SK-N-MC (cell line): ENCODE data around the gene CYSRT1.

Source experiments
- EZH2 ChIP-seq: fragments of 200-600 bp; sonication (generic); IDR thresholded peaks from one replicate; pipeline ENCODE4 v1.6.1; 2017; ENCODE audit warnings: antibody characterized with exemption
- POLR2AphosphoS5 ChIP-seq: IDR thresholded peaks from 2 replicates; pipeline ENCODE4 v1.6.1; 2012; ENCODE audit warnings: mild to moderate bottlenecking, low read depth, low read length, borderline replicate concordance

DNA sequence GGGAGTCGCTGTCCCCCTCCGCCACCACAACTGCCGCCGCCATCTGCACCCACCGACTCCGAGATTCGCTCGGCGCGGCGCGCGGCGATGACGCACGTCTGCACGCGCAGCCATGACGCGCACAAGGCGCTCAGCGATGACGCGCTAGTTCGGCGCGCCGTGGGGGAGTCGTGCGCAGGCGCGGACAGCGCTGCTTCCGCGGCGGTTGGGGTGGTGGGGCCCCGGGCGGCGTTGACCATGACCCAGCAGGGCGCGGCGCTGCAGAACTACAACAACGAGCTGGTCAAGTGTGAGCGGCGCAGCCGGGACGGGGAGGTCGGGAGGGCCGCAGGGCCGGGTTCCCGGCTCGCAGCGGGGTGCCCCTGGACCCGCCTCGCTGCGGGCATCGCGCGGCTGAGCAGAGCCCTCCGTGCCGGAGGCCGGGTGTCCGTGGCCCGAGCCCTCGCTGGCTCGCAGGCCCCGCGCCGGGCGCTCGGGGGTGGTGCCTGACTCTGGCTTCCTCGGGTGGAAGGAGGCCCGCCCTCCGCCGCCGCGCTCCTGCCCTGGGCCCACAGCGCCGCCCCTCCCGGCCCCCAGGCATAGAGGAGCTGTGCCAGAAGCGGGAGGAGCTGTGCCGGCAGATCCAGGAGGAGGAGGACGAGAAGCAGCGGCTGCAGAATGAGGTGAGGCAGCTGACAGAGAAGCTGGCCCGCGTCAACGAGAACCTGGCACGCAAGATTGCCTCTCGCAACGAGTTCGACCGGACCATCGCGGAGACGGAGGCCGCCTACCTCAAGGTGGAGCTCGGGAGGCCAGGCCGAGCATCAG is 36.3 kb upstream of the CYSRT1 start, which contains the start of the genes ANAPC2 and SSNA1:
- TF ChIP-seq EZH2 = no peak
- TF ChIP-seq POLR2AphosphoS5 = peak; percentile 94
